ENCODE results near the gene FBF1.
"Not testable (repeated sequence)": the region's sequence is repeated elsewhere in the genome, so short reads cannot be mapped to it uniquely, and the experiment has no call there.

Gene FBF1

GRCh38 chr17:75893305-75894048 lies 47.4 kb downstream of the FBF1 start:
- DNase-seq: no peak

- no peak for DNase-seq
These were observed 48.2 kb downstream of the FBF1 start for GRCh38 chr17:75892556-75893224.

- DNase-seq: no peak
These were observed 49.0 kb downstream of the FBF1 start for GRCh38 chr17:75891605-75892555.

DNA sequence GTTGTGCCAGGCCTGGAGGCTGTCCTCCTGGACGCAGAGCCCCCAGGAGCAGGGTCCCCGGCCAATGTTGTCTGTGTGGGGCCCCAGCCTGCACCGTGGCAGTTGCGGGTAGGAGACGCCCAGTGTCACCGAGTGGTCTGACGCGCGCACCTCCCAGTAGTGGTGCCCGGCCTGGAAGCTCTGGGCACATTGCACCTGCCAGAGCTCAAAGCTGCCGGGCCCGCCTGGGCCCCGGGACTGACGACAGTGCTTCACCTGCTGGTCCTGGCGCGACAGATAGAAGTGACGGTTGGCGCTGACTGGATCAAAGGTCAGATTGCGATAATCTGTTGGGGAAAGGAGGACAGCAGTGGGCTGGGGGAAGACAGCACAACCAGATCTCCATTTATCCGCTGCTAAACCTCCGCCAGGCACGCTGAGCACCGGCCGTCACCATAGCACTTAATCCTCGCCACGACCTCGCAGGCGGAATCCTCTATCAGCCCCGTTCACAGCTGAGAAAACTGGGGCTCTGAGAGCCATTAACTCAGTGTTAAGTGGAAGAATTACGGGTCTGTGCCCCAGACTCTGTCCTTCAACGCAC lies 49.7 kb downstream of the FBF1 start:
- no peak for DNase-seq

GRCh38 chr17:75889454-75889853 lies 51.4 kb downstream of the FBF1 start:
- no peak for DNase-seq

- DNase-seq: no peak
These were observed 52.4 kb downstream of the FBF1 start for GRCh38 chr17:75888484-75888883.

DNA sequence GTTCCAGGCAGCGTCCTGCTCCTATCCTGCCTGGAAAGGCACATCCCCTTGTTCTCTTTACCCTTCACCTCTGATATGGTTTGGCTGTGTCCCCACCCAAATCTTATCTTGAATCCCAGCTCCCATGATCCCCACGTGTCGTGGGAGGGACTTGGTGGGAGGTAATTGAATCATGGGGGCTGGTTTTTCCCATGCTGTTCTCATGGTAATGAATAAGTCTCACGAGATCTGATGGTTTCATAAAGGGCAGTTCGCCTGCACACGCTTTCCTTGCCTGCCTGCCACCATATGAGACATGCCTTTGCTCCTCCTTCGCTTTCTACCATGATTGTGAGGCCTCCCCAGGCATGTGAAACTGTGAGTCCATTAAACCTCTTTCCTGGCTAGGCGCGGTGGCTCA lies 55.0 kb downstream of the FBF1 start:
- not testable (repeated sequence) for DNase-seq

DNA sequence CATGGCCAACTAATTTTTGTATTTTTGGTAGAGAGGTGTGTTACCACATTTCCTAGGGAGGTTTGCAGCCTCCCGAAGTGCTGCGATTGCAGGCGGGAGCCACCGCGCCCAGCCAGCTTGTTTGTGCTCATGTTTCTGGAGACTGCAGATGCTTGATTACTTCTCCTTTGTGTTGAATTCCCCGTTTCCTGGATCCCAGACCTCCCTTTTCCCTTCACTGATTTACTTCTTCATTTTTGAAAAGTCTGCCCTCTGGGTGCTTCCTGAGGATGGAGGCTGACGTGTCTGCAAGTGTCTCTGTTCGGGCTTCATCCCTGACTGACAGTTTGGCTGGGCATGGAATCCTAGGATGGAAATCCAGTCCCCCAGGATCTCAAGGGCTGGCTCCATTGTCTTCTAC lies 55.4 kb downstream of the FBF1 start:
- DNase-seq: no peak

- no peak for DNase-seq
These were observed 59.0 kb downstream of the FBF1 start for GRCh38 chr17:75881678-75882454.

DNA sequence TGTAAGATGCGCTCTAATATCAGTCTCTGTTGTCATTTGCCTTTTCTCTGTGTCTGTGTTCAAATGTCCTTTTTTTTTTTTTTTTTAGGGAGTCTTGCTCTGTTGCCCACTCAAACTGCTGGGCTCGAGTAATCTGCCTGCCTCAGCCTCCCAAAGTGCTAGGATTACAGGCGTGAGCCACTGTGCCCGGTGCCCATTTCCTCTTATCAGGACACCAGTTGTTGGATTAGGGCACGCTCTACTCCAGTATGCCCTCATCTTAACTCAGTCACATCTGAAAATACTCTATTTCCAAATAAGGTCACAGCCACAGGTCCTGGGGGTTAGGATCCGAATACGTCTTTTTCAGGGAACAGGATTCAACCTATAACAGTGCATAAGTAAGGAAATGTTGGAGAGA lies 60.6 kb downstream of the FBF1 start:
- DNase-seq: no peak

GRCh38 chr17:75878174-75878998 lies 62.5 kb downstream of the FBF1 start, which contains the start of gene TRIM47:
Gene TRIM47, minus strand, starts transcription at chr17:75878581. Its CDS starts 33 bp downstream, at chr17:75878548.
- no peak for DNase-seq

DNA sequence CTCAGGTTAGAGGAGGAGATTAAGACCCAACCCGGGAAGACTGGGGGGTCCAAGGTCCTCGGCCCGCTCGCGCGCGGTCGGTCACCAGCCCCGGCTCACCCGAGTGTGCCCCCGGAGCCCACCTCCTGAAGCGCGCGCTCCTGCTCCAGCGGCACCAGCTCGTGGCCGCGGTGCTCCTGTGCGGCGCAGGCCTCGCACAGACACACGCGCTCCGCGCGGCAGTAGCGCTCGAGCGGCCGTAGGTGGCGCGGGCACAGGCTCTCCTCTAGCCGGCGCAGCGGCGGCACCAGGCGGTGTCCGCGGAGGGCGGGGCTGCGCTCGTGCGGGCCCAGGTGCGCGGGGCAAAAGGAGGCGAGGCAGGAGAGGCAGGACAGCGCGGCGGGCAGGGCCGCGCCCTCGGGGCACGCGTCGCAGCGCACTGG lies 63.1 kb downstream of the FBF1 start:
- DNase-seq: peak; percentile 70

- DNase-seq: no peak
These were observed 63.7 kb downstream of the FBF1 start for GRCh38 chr17:75876938-75877751.

DNA sequence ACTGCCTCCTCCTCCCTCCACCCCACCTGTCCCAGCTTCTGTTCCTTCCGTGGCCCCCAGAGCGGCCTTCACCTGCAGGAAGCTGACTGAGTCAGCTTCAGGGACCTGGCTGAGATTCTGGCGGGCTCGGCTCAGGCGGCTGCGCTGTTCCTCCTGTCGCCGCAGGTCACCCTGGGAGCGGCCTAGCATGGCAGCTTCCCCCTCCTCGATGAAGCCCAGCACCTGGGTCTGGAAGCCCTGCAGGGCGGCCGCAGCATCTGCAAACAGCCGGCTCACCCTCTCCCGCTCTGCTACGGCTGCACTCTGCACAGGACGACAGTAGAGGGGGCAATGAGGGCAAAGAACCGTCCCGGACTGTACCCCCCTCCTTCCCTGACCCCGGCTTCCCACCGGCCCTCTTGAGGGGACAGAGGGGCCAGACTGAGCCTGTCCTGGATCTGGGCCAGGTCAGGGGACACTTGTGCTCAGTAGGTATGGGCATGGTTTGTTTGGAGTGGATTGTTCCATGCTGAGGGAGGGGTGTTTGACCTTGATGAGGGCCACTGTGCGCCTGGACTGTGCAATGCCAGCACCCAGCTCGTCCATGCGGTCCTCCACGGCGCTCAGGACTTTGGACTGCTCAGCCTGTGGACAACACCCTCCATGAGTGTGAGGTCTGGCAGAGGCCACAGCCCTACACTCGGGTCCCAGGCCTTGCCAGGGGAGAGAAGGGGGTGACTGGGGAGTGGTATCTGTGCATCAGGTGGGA lies 64.5 kb downstream of the FBF1 start:
- peak; percentile 77 for DNase-seq

DNA sequence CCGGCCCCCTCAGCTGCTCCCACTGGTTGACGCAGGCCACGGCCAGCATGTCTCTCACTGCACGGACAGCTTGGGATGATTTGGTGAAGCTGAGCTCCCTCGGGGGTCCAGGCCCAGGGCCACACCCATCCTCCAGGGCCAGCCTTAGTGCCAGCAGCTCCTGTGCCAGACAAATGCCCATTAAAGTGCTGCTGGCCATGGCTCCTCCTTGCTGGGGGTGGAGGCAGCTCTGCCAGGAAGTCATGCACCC lies 65.0 kb downstream of the FBF1 start:
- DNase-seq: no peak

- no peak for DNase-seq
These were observed 65.5 kb downstream of the FBF1 start for GRCh38 chr17:75875182-75875939.

GRCh38 chr17:75874323-75875181 lies 66.3 kb downstream of the FBF1 start:
- DNase-seq: no peak
